ENCODE data around the gene NR3C2.

The NR3C2 gene

DNA sequence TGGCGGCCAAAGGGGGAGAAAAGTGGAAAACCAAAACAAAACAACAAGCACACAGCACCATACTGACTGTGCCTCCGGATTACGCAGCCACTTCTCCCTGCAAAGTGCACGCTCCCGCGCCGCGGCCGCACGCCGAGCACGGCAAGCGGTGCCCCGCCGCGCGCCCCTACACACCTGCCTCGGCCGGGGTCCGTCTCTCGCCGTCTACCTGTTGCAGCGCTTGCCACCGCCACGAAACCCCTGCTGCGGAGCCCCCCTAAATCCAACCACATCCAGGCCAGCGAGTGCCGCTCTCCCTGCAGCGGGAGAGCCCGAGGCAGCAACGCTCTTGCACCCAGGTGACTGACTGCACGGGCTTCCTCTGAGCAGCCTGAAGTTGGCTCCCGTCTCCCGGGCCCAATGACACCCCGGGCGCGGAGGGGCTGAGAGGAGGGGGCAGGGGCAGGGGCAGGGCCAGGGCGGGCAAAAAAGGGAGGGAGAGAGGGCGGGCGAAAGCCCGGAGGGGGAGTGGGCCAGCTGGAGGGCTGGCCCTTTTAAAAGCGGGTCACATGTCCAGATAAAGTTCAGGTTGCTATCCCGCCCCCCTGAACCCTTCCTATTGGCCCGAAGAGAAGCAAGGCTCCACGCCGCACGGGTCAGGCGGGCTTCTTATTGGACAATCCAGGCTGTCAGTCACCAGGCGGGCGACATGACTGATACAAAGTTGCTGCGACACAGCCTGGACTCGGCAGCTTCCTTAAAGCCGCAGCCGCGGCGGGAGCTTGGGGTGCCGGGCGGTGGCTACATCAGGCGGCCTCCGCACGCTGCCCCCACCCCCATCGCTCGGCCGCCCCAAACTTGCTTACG is at the start of gene NR3C2:
Gene NR3C2, minus strand, starts transcription at position 429 of the 846 bp plus-strand sequence.
- DNase-seq = peak; percentile 99

DNA sequence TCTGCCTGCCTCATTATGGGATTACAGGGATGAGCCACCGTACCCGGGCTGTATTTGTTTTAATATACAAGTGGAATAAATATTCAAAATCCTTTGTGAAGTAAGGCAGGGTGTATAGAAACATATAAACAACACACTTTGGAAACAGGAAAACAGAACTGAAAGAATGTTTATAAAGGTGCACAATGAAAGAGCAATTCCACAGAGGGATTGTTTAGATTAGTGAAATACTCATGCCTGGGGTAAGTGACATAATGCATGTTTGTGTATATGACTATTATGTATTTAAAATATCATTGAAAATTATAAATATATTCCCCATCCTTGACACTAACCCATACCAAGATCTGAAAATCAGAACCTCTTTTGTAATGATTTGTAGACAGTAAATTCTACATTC is 45.0 kb upstream of the NR3C2 start:
- no peak for DNase-seq

DNA sequence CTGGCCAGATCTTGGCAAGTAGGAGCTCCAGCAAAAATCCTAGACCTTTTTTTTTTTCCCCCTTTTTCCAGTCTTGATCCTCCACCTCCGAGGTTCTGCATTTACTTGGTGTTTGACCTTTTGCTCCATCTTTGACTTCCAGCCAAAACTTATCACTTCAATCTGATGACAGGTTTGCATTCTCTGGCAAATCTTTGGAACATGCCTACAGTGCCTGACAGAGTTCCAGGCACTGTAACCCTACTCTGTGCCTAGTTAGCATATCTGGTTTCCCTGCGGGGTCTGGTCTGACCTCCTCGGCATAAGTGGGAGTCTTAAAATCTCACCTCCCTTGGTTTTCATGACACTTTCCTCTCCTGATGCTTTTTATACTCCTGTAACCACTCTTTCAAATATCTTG is 39.4 kb upstream of the NR3C2 start:
- DNase-seq = no peak

DNA sequence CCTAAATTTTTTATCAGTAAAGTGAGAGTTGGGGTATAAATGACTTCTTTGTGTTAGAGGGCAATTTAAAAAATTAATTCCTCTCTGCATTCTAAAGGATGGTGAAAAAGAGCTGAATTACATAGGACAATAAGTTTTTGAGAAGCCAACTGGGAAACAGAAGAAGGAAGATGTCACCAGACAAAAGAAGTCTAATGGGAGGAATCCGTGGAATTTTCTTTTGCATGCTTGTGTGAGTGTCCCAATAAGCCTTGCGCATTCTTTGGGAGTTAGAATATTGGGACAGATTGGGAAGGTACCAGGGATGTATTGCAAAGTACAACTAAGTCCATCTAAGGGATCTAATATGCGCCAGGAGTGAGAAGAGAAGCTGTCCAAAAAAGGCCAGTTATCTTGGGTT is 35.1 kb upstream of the NR3C2 start:
- DNase-seq = no peak

DNA sequence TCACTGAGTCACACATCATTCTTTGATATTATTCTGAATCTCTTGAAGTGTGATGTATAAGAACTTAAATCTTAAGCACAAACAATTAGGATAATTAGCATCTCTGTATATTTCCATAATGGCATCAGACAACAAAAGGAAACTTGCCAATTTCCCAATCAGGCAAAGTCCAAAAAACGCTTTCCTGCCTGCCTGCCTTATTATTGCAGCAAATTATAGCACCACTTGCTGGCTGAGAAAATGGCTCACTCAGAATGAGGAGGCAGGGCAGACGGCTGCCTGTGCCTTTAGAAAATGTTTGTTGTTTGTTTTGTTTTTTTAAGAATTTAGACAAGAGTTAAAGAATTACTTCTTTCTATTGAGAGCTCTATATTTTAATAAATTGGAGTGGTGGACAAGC is 27.7 kb upstream of the NR3C2 start:
- DNase-seq = no peak

DNA sequence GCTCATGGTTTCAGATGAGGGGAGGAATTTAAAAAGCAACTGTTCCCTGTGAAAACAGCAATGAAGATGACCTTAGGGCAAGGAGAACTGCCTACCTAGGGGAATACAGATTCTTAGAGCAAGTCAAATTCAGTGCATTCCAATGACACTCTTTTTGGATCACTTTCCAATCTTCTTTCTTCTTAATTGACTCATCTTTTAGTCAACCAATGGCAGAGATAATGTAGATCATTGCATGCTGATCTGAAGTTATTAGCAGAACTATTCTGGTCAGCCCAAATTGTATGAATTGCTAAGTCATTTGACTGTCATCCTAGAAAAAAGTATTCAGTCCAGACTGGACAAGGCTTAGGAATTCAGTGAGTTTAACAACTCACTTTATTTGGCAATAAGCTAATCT is 12.6 kb upstream of the NR3C2 start:
- no peak for DNase-seq

DNA sequence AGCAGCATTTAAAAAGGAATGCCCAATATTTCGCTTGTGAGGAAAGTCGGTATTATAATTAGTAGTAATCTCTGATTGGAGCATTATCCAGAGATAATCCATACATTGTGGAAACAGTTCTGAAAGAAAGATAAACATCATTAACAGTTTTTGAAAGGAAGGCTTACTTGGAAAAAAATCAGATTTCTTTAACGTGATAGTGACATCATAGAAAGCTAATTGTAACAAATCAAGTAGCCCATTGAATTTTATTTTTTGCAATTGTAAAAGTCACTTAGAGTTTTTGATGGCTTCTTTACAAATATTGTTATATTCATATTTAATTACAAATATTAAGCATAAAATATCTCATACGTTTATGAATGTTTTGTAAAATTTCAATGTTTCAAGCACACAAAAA is 11.6 kb upstream of the NR3C2 start:
- DNase-seq = no peak

DNA sequence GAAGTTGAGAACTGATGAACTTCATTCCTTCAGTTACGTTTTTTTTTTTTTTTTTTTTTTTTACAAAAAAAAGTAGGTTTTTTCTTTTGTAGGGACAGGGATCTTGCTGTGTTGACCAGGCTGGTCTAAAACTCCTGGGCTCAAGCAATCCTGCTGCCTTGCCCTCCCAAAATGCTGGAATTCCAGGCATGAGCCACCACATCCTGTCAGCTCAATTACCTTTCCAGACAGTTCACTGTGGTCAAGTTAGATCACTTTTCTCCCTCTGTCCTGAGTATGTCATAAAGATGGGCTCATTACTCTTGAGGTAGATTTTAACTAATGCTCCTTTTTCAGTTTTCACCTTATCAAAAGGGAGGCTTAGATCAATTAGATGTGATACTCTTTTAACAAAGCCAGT is 10.8 kb upstream of the NR3C2 start:
- no peak for DNase-seq

DNA sequence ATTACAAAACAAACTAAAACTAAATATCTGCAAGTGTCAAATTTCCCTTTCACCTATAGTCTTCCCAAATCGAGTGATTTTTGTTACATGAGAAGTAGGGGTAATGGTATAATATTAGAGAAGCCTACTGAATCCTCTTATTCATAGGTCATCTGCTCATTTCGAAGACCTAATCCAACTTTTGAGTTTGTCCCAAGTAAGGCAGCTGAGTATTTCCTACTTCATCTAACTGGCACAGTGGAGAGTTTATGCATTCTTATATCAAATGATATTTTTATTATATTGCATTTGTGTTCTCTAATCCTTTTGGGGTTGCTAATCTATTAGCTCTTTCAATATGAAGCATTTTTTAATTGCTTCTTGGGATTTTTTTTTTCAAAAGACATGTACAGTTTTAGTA is 7.7 kb upstream of the NR3C2 start:
- no peak for DNase-seq

DNA sequence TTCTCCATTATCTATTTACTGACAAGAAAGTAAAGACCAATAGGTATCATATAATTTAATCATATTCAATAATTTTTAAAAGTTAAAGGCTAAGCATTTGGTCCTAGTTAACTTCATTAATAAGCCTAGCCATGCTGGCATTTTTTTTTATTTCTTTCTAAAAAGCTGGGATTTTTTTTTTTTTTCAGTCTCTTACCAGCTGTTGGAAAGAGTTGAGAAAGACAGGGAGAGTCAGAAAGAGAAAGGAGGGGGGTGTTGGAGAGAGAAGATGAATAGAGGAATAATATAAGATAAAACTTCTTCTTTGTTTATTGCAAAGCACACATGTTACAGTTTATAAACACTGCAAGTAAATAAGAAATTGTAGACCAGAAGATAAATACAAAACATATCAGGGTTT is 5.9 kb upstream of the NR3C2 start:
- no peak for DNase-seq

DNA sequence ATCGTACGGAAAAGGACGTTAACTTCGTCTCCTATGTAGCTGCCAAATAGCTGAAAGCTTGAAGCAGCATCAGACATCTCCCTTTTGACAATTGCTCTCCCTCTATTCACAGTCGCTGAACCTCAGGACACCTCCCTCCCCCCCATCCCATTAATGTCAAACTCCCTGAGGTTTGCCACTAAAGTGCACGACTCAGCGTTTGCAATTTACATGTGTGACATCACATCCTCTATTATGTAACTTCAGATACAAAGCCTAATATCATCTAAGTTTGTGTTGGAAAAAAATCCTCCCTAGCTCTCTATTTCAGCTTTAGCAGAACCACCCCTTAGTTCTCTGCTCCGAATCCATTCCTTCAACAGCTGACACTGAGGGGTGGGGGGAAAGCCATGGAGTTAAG is 5.5 kb upstream of the NR3C2 start:
- no peak for DNase-seq

DNA sequence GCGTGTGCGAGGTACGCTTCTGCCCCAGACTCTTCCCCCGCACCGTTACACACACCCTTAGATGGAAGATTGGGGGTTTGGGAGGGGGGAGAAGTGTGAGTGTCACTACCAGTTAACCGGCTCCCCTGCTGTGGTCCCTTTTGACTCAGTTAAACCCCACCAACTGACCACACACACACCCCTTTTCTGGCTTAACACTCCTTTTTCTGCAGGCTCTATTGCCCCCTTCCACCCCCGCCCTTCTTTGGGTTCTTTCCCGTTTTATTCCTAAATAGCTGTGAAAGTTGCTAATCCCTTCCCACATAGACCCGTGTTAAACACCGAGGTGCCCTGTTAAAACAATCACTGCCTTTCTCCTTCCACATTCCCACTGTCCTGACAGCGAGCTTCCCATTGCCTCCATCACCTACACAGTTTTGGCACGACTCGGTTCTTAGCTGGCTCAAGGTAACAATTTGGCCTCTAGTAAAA is 3.7 kb upstream of the NR3C2 start:
- no peak for DNase-seq

DNA sequence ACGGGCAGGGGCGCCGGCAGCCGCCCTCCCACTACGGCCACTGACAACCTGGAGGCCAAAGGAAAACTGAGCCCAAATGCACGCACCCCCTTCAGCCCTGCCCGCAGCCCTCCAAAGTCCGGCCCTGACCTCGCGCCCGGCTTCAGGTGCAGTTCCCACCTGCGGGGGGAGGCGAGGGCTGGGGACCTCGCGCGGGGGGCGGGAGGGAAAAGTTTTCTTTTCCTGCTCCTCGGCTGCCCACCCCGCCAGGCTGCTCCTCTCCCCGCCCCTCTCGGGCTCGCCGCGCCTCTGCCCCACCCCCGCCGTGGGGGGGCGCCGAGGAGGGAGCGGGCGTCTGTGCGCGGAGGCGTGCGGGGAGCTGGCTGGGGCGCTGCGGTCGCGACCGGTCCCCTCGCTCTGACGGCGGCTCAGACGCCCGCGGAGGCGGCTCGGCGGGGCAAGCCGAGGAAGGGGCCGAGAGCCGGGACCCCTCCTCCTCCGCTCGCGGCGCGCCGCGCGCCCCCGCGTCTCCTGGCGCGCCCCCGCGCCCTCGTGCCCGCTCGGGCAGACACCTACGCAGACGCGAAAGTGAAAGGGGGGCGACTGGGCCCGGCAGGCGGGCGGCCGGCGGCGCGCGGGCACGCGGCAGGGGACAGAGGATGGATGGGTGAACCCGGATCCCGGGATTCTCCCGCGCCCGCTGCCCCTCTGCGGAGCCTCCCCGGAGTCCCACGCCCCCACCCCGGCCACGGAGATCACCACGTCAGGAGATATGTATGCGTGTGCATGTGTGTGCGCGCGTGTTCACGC is 3.1 kb upstream of the NR3C2 start:
- DNase-seq = peak in 1 of 2 donors; percentile 56

DNA sequence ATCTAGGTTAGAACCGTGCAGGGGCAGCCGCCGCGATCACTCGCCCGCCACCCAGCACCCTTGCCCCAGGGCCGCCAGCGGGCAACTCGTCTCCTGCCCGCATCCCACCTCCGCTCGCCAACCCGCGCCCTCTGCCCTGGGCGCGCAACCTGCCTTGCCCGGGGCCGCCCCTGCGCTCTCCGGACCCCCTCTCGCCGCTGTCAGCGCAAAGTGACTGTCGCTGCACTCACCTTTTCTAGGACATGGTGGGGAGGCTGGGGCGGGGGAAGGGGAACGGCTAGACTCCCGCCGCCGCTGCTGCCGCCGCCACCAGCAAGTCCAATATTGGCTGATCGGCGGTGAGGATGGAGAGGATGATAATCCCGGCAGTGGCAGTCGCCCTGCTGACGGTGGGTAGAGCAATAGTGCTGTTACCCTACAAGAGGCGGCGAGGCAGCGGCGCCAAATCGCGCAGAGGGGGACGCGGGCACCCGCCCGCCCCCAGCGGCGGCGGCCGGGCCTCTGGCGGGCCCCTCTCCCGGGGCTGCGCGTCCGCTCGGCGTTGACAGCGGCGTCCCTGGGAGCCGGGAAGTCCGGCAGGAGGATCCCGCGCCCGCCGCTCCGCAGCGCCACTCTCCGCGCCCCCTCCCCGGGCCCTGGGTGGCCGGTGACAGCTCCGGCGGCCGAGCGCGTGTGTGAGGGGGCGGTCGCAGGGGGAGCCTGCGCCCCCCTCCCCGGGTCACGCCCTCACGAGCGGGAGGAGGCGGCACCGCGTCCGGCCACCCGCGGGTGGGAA is 2.3 kb upstream of the NR3C2 start:
- DNase-seq = peak in 1 of 2 donors; percentile 37

DNA sequence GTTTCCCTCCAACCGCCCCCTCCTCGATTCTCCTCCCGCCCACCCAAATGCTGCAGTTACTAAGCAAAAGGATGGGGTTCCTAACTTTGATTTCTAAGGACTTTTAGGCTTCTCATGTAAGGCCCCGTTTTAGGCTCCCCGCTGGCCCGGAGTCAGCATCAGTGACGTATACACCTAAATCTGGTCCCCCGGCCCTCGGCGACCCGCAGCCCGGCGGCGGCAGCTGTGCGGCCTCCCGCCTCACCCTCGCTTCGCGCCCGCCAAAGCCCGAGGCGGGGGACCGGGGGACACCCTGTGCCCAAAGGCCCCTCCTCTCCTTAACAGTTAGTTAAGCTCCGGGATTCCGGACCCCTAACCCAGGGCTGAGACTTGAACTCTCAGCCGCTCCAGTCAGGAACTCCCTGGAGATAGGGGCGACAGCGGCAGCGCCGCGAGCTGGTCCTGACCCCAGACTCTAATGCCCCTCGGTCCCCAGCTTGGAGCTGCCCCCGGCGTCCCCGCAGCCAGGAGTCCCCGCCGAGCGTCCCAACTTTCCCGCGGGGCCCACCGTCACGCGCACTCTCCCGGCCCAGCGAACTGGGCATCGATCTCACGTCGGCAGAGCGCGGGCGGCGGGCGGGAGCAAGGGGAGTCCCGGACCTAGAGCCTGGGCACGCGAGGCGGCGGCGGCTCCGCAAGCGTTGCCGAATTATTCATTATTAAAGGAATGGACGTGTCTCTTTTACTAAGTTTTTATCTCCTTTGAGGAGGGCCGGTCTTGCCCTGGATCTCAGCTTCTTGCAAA is 1.5 kb upstream of the NR3C2 start:
- DNase-seq = no peak

DNA sequence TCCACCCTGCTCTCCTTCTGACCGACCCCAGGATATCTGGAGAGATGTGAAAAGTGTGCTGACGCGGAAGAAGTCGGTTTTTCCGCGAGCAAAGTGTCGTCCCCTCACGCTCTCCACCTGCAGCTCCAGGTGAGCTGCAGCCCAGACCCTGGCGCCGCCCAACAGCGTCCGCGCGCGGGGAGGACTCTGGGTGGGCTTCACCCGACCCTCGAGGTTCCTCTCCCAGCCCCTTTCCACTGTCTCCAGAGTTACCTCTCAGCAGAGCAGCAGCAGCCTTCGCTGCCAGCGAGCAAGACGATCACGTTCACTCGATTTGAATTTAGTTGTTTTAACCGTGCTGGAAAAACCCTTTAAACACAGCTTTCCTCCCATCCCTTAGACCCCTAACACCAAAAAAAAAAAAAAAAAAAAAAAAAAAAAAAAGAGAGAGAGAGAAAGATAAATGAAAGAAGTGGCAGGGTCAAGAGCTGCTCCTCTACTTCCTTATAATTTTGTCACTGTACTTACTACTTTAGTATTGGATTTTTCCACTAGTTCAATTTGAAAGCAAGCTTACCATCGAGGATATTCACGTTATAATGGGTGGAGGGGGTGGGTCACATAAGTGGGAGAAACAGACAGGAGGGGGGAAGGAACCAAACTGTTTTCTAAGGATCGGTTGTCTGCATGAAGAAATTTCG is 758 bp upstream of the NR3C2 start:
- DNase-seq = no peak

DNA sequence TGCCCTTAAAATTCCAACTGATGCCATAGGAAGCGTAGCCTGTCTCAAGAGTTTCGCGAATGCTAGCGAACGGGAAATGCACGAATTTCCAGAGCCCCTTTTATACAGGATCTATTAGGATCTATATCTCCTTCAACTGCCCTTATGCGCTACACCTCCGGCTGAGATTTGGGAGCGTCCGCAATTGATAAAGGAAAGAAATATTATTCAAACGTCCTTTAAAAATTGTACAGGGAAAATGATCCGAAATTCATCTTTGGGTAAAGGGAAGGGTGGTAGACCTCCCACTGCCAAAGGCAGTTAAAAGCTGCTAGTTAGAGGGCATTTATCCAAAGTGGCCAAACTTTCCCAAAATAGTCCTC is 609 bp downstream of the NR3C2 start:
- no peak for DNase-seq

DNA sequence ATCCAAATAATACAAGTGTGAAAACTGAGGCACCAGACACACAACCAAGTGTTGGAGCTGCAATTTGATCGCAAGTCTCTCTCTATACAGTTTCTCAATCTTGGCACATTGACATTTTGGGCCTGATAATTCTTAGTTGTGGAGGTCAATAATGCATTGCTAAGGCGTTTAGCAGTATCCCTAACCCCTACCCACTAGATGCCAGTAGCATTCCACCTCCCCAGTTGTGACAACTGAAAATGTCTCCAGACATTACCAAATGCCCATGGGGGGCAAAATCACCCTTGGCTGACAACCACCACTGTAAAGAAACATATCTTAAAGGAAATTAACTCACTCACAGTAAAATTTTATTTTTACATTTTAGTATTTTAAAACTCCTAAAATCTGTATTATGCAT is 4.2 kb downstream of the NR3C2 start:
- no peak for DNase-seq

DNA sequence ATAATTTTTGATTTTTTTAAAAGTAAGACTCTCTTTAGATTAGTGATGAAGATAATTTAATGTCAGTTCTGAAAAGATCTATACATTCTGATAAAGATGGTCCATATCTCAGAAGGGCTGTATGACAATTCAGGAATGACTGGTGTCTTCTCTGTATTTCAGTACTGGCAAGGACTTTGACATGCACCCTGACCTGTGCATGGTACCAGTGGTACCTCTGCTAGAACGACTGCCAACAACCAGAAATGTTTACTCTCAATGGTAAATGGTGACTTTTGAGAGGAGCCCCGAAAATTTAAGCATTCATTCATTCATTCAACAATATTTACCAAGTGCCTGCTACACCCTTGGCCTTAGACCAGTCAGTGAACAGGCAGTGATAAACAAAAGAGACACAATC is 4.8 kb downstream of the NR3C2 start:
- no peak for DNase-seq

DNA sequence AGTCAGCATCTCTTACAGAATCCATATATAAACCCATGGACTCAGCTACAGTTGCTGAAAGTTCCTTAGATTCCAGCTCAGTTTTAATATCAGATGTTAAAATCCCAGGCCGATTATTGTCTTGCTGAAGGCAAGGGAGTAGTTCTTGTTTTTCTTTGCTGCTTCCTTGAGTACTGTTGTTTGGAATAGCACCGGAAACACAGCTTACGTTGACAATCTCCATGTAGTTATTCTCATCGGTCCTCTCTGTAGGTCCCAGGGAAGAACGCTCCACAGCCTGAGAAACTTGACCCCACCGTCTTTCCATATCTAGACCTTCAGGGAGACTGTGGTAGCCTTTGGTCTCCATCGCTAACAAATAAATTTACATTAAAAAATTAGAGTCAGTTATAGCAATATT is 5.7 kb downstream of the NR3C2 start:
- no peak for DNase-seq

DNA sequence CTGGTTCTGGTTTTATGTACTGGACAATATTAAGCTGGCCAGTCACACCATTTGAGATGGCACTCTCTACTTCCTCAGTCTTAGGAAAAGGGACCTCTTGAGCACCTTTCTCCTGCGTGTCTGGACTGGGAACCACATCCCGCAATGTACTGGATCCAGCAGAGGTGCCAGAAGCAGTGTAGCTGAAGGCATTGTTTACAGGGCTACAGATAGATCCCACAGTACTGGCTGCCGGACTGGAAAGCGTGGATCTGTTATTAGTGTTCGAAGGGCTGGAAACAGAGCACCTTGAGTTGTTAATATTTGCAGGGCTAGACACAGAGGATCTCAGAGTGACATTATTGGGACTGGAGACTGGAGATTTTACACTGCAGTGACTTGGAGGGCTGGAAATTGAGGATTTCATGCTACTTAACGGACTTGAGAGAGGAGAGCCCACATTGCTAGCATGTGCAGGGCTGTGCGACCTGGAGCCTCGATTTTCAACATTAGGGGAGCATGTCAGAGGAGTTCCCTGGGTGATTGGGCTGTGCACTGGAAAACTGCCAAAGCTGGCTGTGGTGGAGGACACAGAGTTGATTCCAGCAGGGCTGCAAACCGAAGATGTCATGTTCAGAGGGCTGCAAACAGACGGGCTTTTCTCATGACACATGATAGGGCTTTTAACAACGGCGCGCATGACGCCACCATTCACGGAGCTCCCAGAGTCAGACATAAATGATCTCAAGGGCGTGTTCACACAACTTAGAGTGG is 6.4 kb downstream of the NR3C2 start:
- DNase-seq = no peak
